SHP77 (cell line): Measurements from ENCODE around the gene PMM2.

ENCODE experiments used
- DNase-seq, 2 experiments: peaks; one replicate each; lab custom pipeline; 2025; lab: John Stamatoyannopoulos, UW

Gene PMM2

DNA sequence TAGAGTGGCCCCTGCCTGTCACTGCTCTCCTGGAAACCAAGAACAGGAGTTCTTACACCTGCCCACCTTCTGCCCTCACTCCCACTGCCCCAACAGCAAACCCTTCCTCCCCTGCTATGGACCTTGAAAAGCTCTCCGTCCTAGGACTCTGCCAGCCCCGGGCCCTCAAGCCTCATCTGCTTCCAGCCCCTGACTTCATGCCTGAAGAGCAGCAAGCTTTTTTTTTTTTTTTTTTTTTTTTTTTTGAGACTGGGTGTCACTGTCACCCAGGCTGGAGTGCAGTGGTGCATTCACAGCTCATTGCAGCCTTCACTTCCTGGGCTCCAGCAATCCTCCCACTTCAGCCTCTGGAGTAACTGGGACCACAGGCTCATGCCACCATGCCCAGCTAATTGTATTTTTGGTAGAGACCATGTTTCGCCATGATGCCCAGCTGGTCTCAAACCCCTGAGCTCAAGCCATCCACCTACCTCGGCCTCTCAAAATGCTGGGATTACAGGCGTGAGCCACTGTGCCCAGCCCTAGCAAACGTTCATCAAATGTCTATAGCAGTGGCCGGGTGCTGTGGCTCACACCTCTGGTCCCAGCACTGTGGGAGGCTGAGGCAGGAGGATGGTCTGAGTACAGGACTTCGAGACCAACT, 54.2 kb downstream of the PMM2 start:
- no peak for DNase-seq

DNA sequence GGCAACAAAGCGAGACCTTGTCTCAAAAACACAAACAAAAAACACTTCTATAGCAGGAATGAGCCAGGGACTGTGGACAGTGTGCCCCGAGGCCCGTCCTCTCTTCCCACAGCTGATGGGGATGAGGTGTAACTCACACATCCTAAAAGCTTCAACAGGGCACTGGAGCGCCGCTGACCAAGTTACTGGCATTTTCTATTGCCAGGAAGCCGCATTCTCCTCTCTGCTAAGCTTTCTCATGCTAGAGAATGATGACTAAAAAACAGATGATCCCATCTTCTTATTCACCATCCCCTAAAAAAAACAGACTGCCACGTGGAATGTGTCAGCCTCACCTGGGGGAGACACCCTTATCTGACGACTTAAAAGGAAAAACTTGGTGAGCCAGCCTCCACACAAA, 54.9 kb downstream of the PMM2 start:
- DNase-seq, result no peak

DNA sequence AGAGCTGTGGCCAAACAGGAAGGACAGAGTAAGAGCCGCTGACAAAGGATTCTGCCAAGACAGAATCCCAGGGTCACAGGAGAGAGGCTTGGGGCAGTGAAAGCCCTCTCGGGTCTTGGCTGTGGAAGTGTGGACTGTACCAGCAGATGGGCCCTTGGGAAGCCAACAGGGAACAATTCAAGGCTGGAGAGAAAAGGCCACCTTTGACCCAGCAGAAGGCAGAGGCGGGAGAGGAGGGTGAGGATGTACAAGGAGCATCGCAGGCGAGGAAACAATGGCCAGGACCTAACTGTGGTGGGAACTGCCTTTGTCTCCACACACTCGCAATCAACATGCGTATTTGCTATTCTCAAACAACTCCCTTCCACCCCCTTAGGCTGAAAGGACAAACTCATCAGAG, 55.5 kb downstream of the PMM2 start:
- DNase-seq, result no peak

DNA sequence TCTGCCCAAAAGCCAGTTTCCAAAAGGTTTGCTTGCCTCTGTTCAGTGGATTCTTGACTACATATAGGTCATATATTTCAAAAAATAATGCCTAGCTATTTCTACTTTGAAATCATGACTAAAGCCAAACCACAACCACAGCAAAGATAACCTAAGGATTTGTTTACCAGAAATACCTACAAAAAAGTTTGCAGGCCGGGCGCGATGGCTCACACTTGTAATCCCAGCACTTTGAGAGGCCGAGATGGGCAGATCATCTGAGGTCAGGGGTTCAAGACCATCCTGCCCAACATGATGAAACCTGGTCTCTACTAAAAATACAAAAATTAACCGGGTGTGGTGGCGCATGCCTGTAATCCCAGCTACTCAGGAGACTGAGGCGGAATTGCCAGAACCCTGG, 56.0 kb downstream of the PMM2 start:
- DNase-seq, result no peak

DNA sequence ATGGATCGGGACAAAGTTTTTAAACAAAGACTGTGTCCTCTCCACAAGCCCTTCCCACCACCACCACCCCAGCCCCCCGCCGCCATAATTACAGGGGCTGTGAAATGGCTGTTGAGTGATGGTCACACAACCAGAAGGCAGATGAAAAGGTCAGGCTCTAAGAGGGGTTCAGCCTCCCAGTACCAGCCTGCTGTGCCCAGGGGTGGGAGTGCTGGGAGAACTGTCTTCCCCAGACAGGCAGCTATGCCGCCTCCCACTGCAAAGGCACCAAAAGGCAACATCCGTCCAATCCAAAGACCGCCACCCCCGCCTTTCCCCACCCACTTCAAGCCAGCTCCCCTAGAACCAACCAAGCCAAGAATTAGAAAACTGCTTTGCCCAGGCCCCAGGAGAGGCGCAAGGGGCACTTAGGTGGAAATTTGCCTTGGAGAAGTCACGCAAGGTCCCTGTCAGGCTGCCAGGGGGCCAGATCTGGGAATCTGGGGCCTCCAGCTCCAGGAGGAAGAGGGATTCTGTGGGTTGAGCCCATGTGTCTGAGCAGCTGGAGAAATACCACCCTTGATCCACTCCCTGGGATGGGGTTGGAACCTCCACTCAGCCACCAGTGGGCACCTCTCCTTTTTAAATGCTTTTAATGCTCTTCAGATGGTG, 56.8 kb downstream of the PMM2 start:
- no peak for DNase-seq

DNA sequence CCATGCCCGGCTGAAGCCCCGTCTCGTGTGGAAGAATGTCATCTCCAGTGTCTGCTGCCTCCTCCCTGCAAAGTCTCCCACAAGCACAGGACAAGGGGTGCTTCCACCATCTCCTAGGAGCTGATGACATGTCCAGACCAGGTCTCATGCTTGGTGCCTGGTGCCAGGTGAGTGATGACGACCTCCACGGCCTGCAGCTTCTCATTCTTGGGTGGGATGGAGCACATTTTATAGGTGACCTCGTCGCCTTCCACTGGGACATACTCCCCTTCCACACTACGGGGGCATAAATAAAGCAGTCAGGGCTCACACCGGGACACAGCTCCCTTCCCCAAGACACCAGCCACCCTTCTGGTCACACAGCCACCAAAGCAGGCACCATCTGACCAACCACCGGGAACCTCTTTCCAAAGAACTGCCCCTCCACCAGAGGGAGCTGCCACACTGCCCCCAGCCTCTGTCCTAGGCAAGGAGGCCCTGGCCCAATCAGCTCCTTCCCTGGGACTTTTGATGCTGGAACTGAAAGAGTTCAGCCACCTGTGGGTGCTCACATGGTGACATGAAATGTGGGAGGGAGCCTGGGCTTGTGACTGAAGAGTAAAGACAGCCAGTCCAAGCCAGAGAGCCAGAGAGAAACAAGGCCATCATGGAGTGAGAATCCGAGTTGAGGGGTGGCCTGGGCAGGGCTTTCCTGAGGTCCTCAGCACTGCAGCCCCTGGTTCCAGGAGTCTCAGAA, 57.6 kb downstream of the PMM2 start:
- no peak for DNase-seq

DNA sequence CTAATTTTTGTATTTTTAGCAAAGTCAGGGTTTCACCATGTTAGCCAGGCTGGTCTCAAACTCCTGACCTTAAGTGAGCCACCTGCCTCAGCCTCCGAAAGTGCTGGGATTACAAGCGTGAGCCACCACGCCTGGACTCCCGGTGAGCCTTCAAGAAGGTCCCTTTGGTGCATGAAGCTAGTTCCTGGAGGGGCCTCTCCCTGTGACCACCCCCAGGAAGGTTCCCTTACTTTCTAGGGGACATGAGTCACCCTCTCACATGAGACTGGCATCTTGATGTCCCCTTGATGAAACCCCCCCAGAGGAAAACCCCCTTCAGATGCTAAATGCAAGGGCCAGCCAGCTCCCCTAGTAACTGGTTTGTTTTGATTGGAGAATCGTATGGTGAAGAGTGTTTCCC, 58.3 kb downstream of the PMM2 start:
- no peak for DNase-seq

DNA sequence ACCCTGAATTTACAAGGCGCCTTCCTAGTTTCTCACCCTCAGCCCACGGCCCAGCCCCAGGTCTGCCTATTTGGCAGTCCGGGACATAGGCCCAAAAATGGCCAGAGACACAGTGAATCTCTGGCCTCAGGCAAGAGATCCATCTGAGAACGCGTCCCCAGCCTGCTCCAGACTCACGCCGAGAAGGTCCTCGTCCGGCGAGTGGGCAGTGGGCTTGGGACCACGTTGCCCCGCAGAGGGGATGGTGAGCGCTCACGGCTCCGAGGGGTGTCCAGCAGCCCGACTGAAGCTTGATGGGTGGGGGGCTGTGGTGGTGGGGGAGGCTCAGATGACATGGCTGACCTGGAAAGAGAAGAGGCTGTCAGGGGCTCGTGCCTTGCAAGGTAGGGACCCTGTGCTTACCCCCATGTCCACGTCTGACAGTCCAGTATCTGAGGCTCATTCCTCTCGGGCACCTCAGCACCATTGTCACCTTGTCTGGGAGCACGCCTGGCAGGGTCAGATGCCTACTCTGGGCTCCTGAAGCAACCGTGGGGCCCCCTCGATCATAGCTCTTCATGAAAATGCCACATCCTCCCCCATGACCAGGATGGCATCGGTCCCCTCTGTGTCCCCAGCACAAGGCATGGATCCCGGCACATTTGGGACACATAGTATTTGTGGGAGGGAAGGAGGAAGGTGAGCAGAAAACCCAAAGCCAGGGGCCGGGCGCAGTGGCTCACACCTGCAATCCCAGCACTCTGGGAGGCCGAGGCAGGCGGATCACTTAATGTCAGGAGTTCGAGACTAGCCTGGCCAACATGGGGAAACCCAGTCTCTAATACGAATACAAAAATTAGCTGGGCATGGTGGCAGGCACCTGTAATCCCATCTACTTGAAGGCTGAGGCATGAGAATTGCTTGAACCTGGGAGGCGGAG, 61.6 kb downstream of the PMM2 start:
- DNase-seq, result no peak

DNA sequence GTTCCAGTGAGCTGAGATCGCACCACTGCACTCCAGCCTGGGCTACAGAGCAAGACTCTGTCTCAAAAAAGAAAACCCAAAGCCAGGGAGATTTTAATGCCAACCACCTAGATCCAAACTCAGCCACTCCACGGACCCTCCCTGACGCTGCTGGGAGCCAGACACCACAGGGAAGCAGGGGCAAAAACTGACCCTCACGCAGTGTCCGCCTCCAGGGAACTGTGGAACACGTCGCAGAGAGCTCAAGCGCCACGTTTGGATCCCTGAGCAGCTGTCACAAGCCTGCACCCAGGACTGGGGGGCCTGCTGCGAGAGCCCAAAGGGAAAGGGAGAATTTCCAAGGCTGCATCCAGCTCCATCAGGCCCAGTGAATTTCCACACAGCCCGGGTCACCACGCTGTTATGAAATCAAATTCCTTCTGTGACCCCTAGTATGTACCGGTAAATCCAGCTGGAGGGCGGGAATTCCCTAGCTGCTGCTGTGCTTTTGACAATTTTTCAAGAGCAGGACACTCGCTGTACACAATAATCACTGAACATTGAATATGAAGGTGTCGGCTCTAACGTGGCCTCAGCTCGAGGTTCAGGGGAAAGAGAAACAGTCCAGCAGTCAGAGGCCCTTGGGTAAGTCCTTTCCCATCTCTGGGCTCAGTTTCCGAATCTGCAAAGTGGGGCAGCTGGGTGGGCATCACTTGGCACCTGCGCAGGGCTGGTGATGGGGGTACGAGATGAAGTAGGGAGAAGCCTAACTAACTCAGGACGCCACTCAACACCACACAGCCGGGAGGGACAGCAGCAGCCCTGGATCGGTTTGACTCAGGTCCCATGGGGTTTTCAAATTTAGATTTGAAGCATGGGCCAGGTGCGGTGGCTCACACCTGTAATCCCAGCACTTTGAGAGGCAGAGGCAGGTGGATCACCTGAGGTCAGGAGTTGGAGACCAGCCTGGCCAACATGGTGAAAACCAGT, 62.6 kb downstream of the PMM2 start:
- DNase-seq, result no peak

DNA sequence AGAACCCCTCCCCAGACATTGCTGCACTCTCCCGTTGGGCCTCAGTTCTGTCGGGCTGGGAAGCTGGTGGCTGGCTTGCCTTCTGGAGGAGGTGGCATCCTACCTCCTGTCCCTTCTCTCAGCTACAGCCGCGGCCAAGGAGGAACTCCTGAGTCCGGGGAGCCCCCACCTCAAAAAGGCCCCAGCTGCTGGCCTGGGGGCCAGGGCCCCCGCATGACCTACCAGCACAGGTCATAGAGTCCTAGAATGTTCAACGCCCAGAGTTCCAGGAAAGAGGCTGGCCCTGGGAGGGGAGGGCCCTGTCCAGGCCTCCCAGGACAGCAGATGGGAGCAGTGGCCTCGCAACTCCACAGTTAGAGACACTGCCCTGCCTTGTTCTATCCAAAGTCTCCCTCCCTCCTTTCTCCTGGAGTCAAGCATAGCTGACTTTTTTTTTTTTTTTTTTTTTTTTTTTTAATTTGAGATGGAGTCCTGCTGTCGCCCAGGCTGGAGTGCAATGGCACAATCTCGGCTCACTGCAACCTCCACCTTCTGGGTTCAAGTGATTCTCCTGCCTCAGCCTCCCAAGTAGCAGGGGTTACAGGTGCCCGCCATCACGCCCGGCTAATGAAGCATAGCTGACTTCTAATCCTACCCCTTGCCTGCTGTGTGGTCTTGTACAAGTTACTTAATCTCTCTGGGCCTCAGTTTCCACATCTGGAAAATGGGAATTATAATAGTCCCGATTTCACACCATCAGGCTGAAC, 64.1 kb downstream of the PMM2 start:
- no peak for DNase-seq

DNA sequence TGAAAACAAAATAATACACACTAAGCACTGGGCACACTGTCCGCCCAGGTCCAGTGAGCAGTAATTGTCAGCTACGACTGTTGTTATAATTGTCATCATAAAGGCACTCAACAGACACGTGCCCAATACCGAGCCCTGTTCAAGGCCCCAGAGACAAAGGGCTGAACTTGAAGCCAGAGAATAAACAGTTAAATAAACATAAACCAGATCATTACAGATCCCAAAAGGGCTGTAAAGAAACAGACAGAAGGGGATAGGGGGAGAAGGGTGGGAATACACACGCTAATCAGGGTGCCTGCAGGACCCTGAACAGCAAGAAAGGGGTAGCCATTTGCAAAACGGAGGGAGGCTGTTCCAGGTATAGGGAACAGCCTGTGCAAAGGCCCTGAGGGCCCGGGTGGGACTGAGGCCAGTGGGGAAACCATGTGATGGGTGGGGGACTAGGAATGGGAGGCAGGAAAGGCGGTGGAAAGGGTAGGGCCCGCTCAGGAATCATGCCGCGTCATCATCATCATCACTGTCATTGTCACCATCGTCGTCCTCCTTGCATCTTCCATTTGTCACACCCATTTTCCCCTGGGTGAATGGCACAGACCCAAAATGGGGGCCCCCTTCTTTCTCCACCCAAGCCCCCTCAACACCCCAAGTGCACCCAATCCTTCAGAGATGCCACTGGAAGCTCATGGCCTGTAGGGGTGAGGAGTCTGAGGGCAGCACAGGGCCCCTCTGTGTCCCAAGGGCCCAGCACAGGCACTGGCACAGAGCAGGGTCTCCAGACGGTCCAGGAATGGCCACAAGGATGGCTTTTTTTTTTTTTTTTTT, 64.9 kb downstream of the PMM2 start:
- no peak for DNase-seq

DNA sequence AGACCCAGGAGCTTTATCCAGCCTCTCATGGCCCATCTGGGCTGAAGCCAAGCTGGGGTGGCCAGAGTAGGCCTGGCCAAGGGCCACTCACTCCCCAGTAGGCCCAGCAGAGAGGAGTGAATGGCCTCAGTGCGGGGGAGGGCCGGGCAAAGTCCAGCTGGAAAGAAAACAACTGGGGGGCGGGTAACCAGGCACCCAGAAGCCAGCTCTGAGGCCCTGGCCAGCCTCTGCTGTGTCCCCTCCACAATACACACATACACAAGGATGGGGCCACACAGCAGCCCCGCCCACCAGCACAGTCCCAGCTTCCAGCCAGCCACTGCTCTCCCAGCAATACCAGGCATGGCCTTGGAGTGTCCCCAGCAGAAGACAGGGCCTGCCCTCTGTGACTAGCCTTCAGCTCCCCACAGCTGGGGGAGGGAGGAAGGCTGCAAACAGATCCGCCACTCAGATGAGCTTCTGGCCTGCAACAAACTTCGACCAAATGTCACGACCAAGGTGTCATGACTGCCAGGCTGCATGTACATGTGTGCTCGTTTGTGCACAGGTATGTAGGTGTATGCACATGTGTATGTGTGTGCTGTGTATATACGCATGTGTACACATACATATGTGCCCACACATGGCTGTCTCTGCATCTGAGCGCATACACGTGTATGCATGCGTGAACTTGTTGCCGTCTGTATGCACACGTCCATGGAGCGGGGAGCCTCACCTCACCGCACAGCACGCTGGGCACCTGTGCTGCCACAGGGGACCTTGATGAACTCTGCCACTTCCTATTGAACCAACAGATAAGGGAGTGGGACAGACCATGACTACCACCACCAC, 66.2 kb downstream of the PMM2 start:
- DNase-seq, result no peak

DNA sequence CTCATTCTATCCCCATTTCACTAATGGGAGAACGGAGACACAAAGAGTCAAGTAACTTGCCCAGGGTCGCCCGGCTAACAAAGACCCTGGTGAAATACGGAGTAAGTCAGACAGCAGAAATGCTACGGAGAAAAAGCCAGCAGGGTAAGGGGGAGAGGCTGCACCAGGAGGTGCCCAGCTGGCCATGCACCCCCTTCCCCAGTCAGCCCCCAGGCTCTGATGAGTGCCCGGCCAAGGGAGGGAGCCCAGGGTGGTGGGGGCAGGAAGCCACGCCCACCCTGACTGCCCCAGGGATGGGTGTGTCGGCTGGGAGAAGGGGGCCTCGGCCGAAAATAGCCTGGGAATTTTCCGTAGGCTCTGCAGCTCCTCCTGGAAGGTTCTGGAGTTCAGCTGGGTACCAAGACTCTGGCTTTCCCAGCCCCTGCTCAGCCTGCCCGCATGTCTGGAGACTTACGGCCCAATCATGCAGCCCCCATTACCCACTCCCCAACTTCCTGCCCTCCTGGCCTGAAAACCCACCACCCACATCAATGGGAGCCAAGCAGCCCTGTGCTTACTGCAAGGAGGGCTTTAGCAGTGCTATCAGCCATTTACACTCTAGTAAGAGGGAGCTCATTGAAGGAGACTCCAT, 67.0 kb downstream of the PMM2 start:
- DNase-seq, result no peak

DNA sequence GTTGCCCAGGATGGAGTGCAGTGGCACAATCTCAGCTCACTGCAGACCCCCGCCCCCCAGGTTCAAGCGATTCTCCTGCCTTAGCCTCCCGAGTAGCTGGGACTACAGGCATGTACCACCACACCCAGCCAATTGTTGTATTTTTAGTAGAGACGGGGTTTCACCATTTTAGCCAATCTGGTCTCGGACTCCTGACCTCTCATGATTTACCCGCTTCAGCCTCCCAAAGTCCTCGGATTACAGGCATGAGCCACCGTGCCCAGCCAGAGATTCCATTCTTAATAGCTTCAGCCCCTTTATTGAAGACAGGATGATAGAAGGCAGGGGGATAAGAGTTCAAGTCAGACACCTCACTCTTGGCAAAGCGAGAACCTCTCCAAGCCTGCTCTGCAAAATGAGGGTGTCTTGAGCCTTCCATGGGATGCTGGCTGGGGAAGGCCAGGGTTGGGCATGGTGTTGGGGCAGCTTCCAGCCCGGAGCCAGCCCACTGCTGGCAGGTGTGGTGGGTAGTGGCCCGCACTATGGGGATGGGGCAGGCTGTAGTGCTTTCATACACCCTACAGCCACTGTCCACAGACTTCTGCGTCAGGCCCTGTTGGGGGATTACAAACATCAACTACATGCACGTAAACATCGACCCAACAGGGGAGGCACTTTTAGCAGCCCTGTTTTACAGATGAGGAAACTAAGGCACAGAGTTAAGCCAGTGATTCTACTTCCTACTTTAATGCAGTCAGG, 67.7 kb downstream of the PMM2 start:
- no peak for DNase-seq

DNA sequence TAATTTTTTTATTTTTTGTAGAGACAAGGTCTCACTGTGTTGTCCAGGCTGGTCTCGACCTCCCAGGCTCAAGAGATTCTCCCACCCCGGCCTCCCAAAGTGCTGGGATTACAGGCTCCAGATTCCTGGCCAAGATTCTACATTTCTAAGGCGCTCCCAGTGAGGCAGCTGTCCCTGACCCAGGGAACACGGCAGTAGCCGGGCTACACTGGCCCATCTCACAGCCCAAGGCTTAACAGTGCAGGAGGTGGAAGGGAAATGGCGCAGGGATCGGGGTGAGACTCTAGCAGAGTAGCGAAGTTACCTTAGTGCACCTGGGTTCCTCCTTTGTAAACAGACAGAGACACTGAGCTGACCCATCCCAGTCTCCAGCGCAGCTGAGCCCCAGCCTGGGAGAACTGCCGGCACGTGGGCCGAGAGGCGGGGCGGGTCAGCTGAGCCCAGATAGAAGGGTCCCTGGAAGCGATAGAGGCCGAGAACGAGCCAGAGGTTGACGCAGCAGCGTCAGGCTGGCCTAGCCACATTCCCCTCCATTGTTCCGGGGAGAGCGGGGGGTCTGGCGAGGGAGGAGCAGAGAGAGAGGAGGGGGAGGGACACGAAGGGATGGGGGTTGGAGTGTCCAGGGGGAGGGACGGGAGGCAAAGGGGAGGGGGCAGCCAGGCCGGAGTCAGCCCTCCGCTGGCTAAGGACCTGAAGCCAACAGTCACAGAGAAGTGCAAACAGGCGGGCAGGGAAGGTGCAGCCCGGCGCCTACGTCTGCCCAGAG, 68.7 kb downstream of the PMM2 start:
- DNase-seq, result no peak

DNA sequence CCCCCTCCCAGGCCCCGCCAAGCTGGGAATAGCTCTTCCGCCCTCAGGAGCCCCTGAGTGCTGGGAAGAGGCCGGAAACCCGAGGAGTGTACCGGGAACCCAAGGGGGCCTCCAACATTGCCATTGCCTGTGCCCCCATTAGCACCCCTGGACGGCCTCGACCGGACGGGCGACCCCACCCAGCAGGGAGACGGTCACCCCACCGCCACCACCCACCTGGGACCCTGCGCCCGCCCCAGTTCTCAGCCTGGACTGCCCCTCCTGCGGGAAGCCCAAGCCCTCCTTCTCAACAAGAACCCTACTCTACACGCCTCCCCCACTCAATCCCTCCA, 69.2 kb downstream of the PMM2 start:
- DNase-seq, result no peak
